ENCODE data around the gene IRF2BP1.

Gene IRF2BP1

GRCh38 chr19:45917421-45918091 lies 31.6 kb upstream of the IRF2BP1 start:
- TF ChIP-seq, protein P1, sequence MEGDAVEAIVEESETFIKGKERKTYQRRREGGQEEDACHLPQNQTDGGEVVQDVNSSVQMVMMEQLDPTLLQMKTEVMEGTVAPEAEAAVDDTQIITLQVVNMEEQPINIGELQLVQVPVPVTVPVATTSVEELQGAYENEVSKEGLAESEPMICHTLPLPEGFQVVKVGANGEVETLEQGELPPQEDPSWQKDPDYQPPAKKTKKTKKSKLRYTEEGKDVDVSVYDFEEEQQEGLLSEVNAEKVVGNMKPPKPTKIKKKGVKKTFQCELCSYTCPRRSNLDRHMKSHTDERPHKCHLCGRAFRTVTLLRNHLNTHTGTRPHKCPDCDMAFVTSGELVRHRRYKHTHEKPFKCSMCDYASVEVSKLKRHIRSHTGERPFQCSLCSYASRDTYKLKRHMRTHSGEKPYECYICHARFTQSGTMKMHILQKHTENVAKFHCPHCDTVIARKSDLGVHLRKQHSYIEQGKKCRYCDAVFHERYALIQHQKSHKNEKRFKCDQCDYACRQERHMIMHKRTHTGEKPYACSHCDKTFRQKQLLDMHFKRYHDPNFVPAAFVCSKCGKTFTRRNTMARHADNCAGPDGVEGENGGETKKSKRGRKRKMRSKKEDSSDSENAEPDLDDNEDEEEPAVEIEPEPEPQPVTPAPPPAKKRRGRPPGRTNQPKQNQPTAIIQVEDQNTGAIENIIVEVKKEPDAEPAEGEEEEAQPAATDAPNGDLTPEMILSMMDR (IDR thresholded peaks at IDR 0.05; ENCODE audit: low read depth, low read length, missing control alignments) = no peak
- H3K4me3 ChIP-seq (ENCODE audit: low read depth, low read length) = no peak overlapping the region
- no peak for DNase-seq (ENCODE audit: low read depth)

DNA sequence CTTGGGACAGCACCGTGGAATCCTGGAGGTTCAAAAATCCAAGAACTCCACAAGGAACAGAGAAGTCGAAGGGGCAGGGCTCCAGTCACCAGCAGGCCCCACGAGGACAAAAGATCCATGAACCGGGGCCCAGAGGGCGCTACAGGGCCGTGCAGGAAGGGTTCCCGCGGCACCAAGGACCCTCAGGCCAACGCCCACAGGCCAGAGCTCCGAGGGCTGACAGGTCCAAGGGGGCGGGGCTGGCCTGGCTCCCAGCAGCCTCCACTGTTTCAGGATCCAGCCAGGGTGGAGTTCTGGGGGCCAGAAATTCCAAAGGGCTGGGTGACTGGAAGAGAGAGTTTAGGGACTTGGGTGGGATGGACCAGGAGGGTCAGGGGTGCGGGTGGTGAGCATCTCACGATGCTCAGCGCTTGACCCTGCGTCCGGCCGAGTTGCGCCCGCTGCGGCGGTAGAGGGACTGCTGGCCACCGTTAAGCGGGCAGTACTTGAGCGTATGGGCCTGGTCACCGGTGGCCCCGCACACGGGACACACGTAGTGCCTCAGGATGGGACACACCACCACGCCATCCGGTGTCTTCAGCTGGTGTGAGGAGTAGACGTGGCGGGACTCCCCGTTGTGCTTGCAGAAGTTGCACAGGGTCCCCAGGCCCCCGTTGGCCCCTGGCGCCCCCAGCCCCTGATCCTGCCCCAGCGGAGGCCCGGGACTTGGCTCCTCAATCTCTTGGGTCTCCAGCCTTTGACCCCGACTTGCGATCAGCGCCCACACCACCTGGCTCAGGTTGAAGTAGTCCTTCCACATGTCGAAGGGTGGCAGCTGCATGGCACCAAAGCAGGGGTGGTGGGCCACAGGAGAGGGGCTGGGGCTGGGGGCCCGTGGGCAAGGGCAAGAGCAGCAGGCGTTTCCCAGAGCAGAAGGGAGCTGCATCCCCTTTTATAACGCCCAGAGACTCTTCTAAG lies 28.2 kb upstream of the IRF2BP1 start, which contains the start of gene NANOS2:
Gene NANOS2 (minus strand): TSS at position 905 of the 957 bp plus-strand sequence. CDS start 85 bp downstream, at position 820.
- TF ChIP-seq, protein P1 (IDR thresholded peaks at IDR 0.05; ENCODE audit: low read depth, low read length, missing control alignments) = no peak

GRCh38 chr19:45911291-45911690 lies 25.4 kb upstream of the IRF2BP1 start:
- DNase-seq (ENCODE audit: low read depth) = no peak
- no peak overlapping the region for H3K4me3 ChIP-seq (ENCODE audit: low read depth, low read length)
- TF ChIP-seq, protein P1 (IDR thresholded peaks at IDR 0.05; ENCODE audit: low read depth, low read length, missing control alignments) = no peak

More for the DNA sequence above, 28.2 kb upstream of the IRF2BP1 start, which contains the start of gene NANOS2:
- no peak for DNase-seq (ENCODE audit: low read depth)
- H3K4me3 ChIP-seq (ENCODE audit: low read depth, low read length) = no peak within 1 kb of the TSS

DNA sequence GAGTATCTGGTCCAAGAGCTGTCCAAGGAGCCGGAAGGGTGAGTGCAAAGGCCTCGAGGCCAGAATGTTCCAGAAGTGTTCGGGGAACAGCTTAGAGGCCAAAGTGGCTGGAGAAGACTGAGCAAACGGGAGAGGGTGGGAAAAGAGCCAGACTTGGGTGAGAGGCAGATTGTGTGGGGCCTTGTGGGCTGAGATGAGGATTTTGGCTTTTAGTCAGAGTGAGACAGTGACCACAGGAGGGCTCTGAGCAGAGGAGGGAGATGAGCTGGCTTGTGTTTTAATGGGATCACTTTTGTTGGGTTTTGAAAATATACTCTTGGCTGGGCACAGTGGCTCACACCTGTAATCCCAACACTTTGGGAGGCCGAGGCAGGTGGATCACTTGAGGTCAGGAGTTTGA lies 23.0 kb upstream of the IRF2BP1 start:
- H3K4me3 ChIP-seq (ENCODE audit: low read depth, low read length) = no peak overlapping the region
- TF ChIP-seq, protein P1 (IDR thresholded peaks at IDR 0.05; ENCODE audit: low read depth, low read length, missing control alignments) = no peak
- DNase-seq (ENCODE audit: low read depth) = no peak

GRCh38 chr19:45906221-45906620 lies 20.3 kb upstream of the IRF2BP1 start:
- H3K4me3 ChIP-seq (ENCODE audit: low read depth, low read length) = no peak overlapping the region
- TF ChIP-seq, protein P1 (IDR thresholded peaks at IDR 0.05; ENCODE audit: low read depth, low read length, missing control alignments) = no peak
- no peak for DNase-seq (ENCODE audit: low read depth)

DNA sequence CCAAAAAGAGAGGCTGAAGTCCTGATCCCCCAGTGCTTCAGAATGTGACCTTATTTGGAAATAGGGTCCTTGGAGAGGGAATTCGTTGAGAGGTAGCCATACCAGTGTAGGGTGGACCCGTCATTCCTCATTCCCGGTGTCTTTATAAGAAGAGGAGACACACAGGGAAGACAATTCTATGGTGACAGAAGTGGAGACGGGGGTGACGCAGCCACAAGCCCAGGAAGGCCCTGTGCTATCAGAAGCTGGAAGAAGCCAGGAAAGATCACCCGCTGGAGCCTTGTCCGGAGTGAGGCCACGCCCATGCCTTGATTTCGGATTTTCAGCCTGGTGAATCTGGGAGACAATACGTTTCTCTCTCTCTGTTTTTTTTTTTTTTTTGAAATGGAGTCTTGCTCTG lies 19.1 kb upstream of the IRF2BP1 start:
- H3K4me3 ChIP-seq (ENCODE audit: low read depth, low read length) = no peak overlapping the region
- DNase-seq (ENCODE audit: low read depth) = no peak
- TF ChIP-seq, protein P1 (IDR thresholded peaks at IDR 0.05; ENCODE audit: low read depth, low read length, missing control alignments) = no peak
